IMR-90 (cell line): ENCODE measurements around the gene KIF1B. TPM values are rescaled to one million over a fixed set of nuclear protein-coding genes. Genes with fewer than 3 reads are reported as not detected.

Experiments
- ATAC-seq: fragments of 200-7000 bp; cut with Tn5 transposase; 2 replicates; pipeline ENCODE4 v1.9.1; 2020; ENCODE audit warnings: low read depth, mild to moderate bottlenecking, moderate library complexity
- BruUV-seq: library from RNA; stranded (reverse); fragments of 400-500 nt; replicated peaks from 2 replicates; lab custom pipeline; 2021; lab: Mats Ljungman, UMichigan
- CTCF ChIA-PET: fragments of 300-600 bp; formaldehyde crosslinking; extraction: SDS; loops from one replicate; lab custom pipeline; 2021; ENCODE audit warnings: antibody characterized with exemption; lab: Yijun Ruan, JAX
- POLR2A ChIA-PET: fragments of 300-600 bp; sonication (Branson Sonifier 250); formaldehyde crosslinking; loops from one replicate; lab custom pipeline; 2022; ENCODE audit warnings: antibody characterized with exemption; ENCODE audit not compliant: unreplicated experiment; lab: Charles Lee
- DNase-seq: peaks from one replicate; pipeline ENCODE4 v3.0.0; 2013
- H2AFZ ChIP-seq: replicated peaks from 2 replicates; pipeline ENCODE3; 2013; ENCODE audit warnings: low read length, mild to moderate bottlenecking; ENCODE audit not compliant: poor library complexity
- H2AK5ac ChIP-seq: 2 replicates; pipeline ENCODE4 v1.6.1; 2013; ENCODE audit warnings: low read depth, low read length, inconsistent platforms
- H2AK9ac ChIP-seq: replicated peaks from 2 replicates; pipeline ENCODE3; 2013; ENCODE audit warnings: mild to moderate bottlenecking, low read depth, low read length, moderate library complexity; ENCODE audit not compliant: poor library complexity
- H2BK120ac ChIP-seq: 2 replicates; pipeline ENCODE4 v1.6.1; 2013; ENCODE audit warnings: low read depth, low read length, inconsistent platforms
- H2BK15ac ChIP-seq: 3 replicates; pipeline ENCODE4 v1.6.1; 2013; ENCODE audit warnings: low read depth, low read length, inconsistent platforms
- H2BK20ac ChIP-seq: 2 replicates; pipeline ENCODE4 v1.6.1; 2013; ENCODE audit warnings: low read depth, mild to moderate bottlenecking, inconsistent platforms, low read length, moderate library complexity
- H2BK5ac ChIP-seq: 2 replicates; pipeline ENCODE4 v1.6.1; 2013; ENCODE audit warnings: mild to moderate bottlenecking, low read depth, low read length, inconsistent platforms; ENCODE audit not compliant: poor library complexity, severe bottlenecking
- H3K14ac ChIP-seq: replicated peaks from 2 replicates; pipeline ENCODE4 v1.6.1; 2013; ENCODE audit warnings: low read depth, low read length, inconsistent platforms
- H3K18ac ChIP-seq: 2 replicates; pipeline ENCODE4 v1.6.1; 2013; ENCODE audit warnings: low read depth, low read length, control low read depth
- H3K23ac ChIP-seq: 2 replicates; pipeline ENCODE4 v1.6.1; 2013; ENCODE audit warnings: low read depth, low read length, inconsistent platforms
- H3K27ac ChIP-seq: 2 replicates; pipeline ENCODE4 v1.5.1; 2013; ENCODE audit warnings: mild to moderate bottlenecking, control low read depth, low read length; ENCODE audit not compliant: insufficient read depth
- H3K27me3 ChIP-seq: 2 replicates; pipeline ENCODE4 v1.6.1; 2013; ENCODE audit warnings: low read length; ENCODE audit not compliant: control insufficient read depth, insufficient read depth
- H3K36me3 ChIP-seq: 2 replicates; pipeline ENCODE4 v1.6.1; 2013; ENCODE audit warnings: low read length, mixed read lengths; ENCODE audit not compliant: control insufficient read depth, insufficient read depth
- H3K4ac ChIP-seq: 2 replicates; pipeline ENCODE4 v1.6.1; 2013; ENCODE audit warnings: low read depth, low read length, inconsistent platforms
- H3K4me1 ChIP-seq: 2 replicates; pipeline ENCODE4 v1.6.1; 2013; ENCODE audit warnings: low read length, mixed read lengths; ENCODE audit not compliant: control insufficient read depth, insufficient read depth
- H3K4me2 ChIP-seq: 2 replicates; pipeline ENCODE4 v1.6.1; 2013; ENCODE audit warnings: low read depth, mild to moderate bottlenecking, control low read depth, low read length, moderate library complexity
- H3K4me3 ChIP-seq: 2 replicates; pipeline ENCODE4 v1.5.1; 2013; ENCODE audit warnings: low read depth, mild to moderate bottlenecking, control low read depth, low read length, moderate library complexity; ENCODE audit not compliant: insufficient read depth
- H3K56ac ChIP-seq: 2 replicates; pipeline ENCODE4 v1.6.1; 2013; ENCODE audit warnings: low read length, inconsistent platforms; ENCODE audit not compliant: insufficient read depth; ENCODE audit errors: extremely low read depth
- H3K79me1 ChIP-seq, 2 experiments: 2 replicates each; pipeline ENCODE4 v1.6.1; 2013; ENCODE audit warnings: low read length in 2 of 2, inconsistent platforms in 1 of 2, low read depth in 1 of 2
- H3K9ac ChIP-seq: 2 replicates; pipeline ENCODE4 v1.6.1; 2013; ENCODE audit warnings: low read depth, low read length, control low read depth
- H3K9me1 ChIP-seq: 2 replicates; pipeline ENCODE4 v1.6.1; 2013; ENCODE audit warnings: low read length, inconsistent platforms; ENCODE audit not compliant: insufficient read depth
- H3K9me3 ChIP-seq: 2 replicates; pipeline ENCODE4 v1.6.1; 2013; ENCODE audit warnings: low read length; ENCODE audit not compliant: control insufficient read depth, insufficient read depth
- H4K20me1 ChIP-seq: 2 replicates; pipeline ENCODE4 v1.6.1; 2013; ENCODE audit warnings: low read length, inconsistent platforms; ENCODE audit not compliant: insufficient read depth
- H4K5ac ChIP-seq: 2 replicates; pipeline ENCODE4 v1.6.1; 2013; ENCODE audit warnings: mild to moderate bottlenecking, low read depth, low read length, control low read depth
- H4K8ac ChIP-seq, 2 experiments: 2 replicates each; pipeline ENCODE4 v1.6.1; 2013; ENCODE audit warnings: low read depth in 2 of 2, low read length in 2 of 2, control low read depth in 1 of 2, inconsistent platforms in 1 of 2
- H4K91ac ChIP-seq: 2 replicates; pipeline ENCODE4 v1.6.1; 2013; ENCODE audit warnings: low read depth, low read length, inconsistent platforms; ENCODE audit not compliant: insufficient read depth
- BHLHE40 ChIP-seq: fragments of 150-350 bp; IDR thresholded peaks from 2 replicates; pipeline ENCODE4 v1.6.1; 2016; ENCODE audit warnings: mild to moderate bottlenecking, low read depth, low read length
- CEBPB ChIP-seq: IDR thresholded peaks from 2 replicates; pipeline ENCODE4 v1.6.1; 2012; ENCODE audit warnings: low read depth, low read length, improper control_type of control experiment
- CHD1 ChIP-seq: IDR thresholded peaks from 2 replicates; pipeline ENCODE4 v1.6.1; 2012; ENCODE audit warnings: low read depth, low read length, improper control_type of control experiment
- ELK1 ChIP-seq: fragments of 150-350 bp; IDR thresholded peaks from 2 replicates; pipeline ENCODE4 v1.6.1; 2016; ENCODE audit warnings: low read depth, mild to moderate bottlenecking, low read length, moderate library complexity, borderline replicate concordance
- FOS ChIP-seq: fragments of 150-350 bp; IDR thresholded peaks from 2 replicates; pipeline ENCODE4 v1.6.1; 2016; ENCODE audit warnings: low read depth, low read length
- MAFK ChIP-seq: IDR thresholded peaks from 2 replicates; pipeline ENCODE4 v1.6.1; 2012; ENCODE audit warnings: low read depth, low read length, improper control_type of control experiment
- MAZ ChIP-seq: IDR thresholded peaks from 2 replicates; pipeline ENCODE4 v1.6.1; 2012; ENCODE audit warnings: low read depth, mild to moderate bottlenecking, low read length, improper control_type of control experiment, moderate library complexity, borderline replicate concordance
- MXI1 ChIP-seq: IDR thresholded peaks from 2 replicates; pipeline ENCODE4 v1.6.1; 2012; ENCODE audit warnings: low read depth, mild to moderate bottlenecking, low read length, moderate library complexity, borderline replicate concordance
- NFE2L2 ChIP-seq: fragments of 150-350 bp; IDR thresholded peaks from 2 replicates; pipeline ENCODE4 v1.6.1; 2016; ENCODE audit warnings: low read depth, mild to moderate bottlenecking, low read length
- POLR2A ChIP-seq: IDR thresholded peaks from 2 replicates; pipeline ENCODE4 v1.6.1; 2012; ENCODE audit warnings: mild to moderate bottlenecking, low read depth, low read length
- RAD21 ChIP-seq: IDR thresholded peaks from 2 replicates; pipeline ENCODE4 v1.6.1; 2012; ENCODE audit warnings: low read length, improper control_type of control experiment
- RCOR1 ChIP-seq: IDR thresholded peaks from 2 replicates; pipeline ENCODE4 v1.6.1; 2012; ENCODE audit warnings: mild to moderate bottlenecking, low read length, improper control_type of control experiment; ENCODE audit not compliant: insufficient replicate concordance
- RFX5 ChIP-seq: IDR thresholded peaks from 2 replicates; pipeline ENCODE4 v1.8.0; 2012; ENCODE audit warnings: low read depth, mild to moderate bottlenecking, low read length, moderate library complexity
- SMC3 ChIP-seq: fragments of 150-350 bp; IDR thresholded peaks from 2 replicates; pipeline ENCODE4 v1.6.1; 2016; ENCODE audit warnings: low read depth, mild to moderate bottlenecking, antibody characterized with exemption, low read length, moderate library complexity
- WGBS, 2 experiments: methylation state at CpG; one replicate each; pipeline versions ENCODE4 v1.1.5 to v1.1.7; 2013; ENCODE audit warnings: missing lambda C conversion rate in 2 of 2; ENCODE audit not compliant: insufficient read length in 1 of 2; ENCODE audit errors: extremely low coverage in 2 of 2; 5-methylcytosine and 5-hydroxymethylcytosine counted together
- dilution Hi-C: fragments of 300-500 bp; cut with HindIII; formaldehyde crosslinking; loops from one replicate; pipeline ENCODE4 v1.14.3; 2018; ENCODE audit warnings: low sequenced_read_pairs; ENCODE audit not compliant: unreplicated experiment
- in situ Hi-C: fragments of 300-500 bp; cut with MboI; formaldehyde crosslinking; loops from 3 replicates; pipeline ENCODE4 v1.14.3; 2019; ENCODE audit warnings: low sequenced_read_pairs, inconsistent platforms, mixed read lengths
- intact Hi-C: fragments of 100-400 bp; cut with micrococcal nuclease; formaldehyde crosslinking; loops from 2 replicates; pipeline ENCODE4 v1.10.0; 2022
- polyA plus RNA-seq, 3 experiments: library from polyadenylated mRNA; depleted of rRNA; stranded (reverse); fragments of >200 nt; gene quantifications; 2 replicates each; pipeline ENCODE4 v1.2.3, GENCODE V29; 2012; ENCODE audit warnings: low replicate concordance in 1 of 3
- total RNA-seq: library from RNA; depleted of rRNA; stranded (reverse); fragments of >200 nt; gene quantifications from 2 replicates; pipeline ENCODE4 v1.2.3, GENCODE V29; 2012
- TF ChIP-seq, protein P1 (sequence below): conservative IDR thresholded peaks from 2 replicates; pipeline ENCODE4 v1.5.1; 2012; ENCODE audit warnings: mild to moderate bottlenecking, low read depth, low read length, improper control_type of control experiment
- TF ChIP-seq, protein P2 (sequence below): fragments of 150-350 bp; IDR thresholded peaks from 2 replicates; pipeline ENCODE4 v1.6.1; 2017; ENCODE audit warnings: mild to moderate bottlenecking, antibody characterized with exemption, low read length, low read depth

KIF1B gene
- total and polyA plus RNA-seq, 2 of the 4 experiments (the other 2 are of a cell fraction) = 13.0 to 21.1 TPM

DNA sequence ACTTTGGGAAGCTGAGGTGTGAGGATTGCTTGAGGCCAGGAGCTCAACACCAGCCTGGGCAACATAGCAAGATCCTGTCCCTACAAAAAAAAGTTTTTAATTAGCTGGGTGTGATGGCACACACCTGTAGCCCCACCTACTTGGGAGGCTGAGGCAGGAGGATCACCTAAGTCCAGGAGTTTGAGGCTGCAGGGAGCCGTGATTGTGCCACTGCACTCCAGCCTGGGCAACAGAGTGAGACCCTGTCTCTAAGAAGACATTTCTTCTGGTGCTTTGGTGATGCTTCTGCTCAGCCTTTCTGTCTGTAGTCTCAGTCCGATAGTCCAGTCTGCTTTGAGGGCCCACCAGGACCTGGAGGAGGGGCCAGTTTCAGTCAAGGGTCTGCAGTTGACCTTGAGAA lies 196.8 kb downstream of the KIF1B start:
- H3K14ac ChIP-seq = no peak overlapping the region
- no peak overlapping the region for H4K91ac ChIP-seq
- no peak overlapping the region for H2AK5ac ChIP-seq
- peaks cover 2% of the 10 kb centered on the region; the same call in 1 of the 2 replicates for H3K4me1 ChIP-seq
- peaks cover 69% of the 10 kb centered on the region for H3K36me3 ChIP-seq
- BruUV-seq = no TSS peak
- 100% methylated on average over 1 of the region's 2 CpGs; no CpG with 5 or more reads in 1 of the 2 experiments for WGBS, 2 experiments
- H4K5ac ChIP-seq = no peak overlapping the region
- H3K56ac ChIP-seq = no peak overlapping the region
- no peak overlapping the region for H3K18ac ChIP-seq
- H3K27ac ChIP-seq = no peak overlapping the region
- H3K9me1 ChIP-seq = peaks cover 9% of the 10 kb centered on the region; the same call in 1 of the 2 replicates
- no peak overlapping the region for H3K4me3 ChIP-seq
- H3K9ac ChIP-seq = no peak overlapping the region
- no peak overlapping the region for H4K8ac ChIP-seq
- no peaks in the 10 kb centered on the region for H3K9me3 ChIP-seq
- H3K27me3 ChIP-seq = no peaks in the 10 kb centered on the region
- no peak overlapping the region for H2BK20ac ChIP-seq
- H2AFZ ChIP-seq = no peak overlapping the region
- no peak overlapping the region for H2AK9ac ChIP-seq
- no peak overlapping the region for H3K23ac ChIP-seq
- H3K4me2 ChIP-seq = no peak overlapping the region
- H3K4ac ChIP-seq = no peak overlapping the region
- ATAC-seq (no peak), DNase-seq (no peak)
- in situ Hi-C loops = no loop called here
- POLR2A ChIA-PET = no interaction called here
- peaks cover 14% of the 10 kb centered on the region for H4K20me1 ChIP-seq
- H2BK5ac ChIP-seq = no peak overlapping the region
- H3K79me1 ChIP-seq = peaks cover 7 to 28% of the 10 kb centered on the region in 2 experiments; a peak in 3 of 4 replicates
- TF ChIP-seq MXI1 (no peak), CHD1 (no peak), POLR2A (no peak), ELK1 (no peak), MAFK (no peak), NFE2L2 (no peak), BHLHE40 (no peak), MAZ (no peak), SMC3 (no peak), FOS (no peak), RFX5 (no peak), RCOR1 (no peak), RAD21 (no peak), CEBPB (no peak)
- TF ChIP-seq, protein P1, sequence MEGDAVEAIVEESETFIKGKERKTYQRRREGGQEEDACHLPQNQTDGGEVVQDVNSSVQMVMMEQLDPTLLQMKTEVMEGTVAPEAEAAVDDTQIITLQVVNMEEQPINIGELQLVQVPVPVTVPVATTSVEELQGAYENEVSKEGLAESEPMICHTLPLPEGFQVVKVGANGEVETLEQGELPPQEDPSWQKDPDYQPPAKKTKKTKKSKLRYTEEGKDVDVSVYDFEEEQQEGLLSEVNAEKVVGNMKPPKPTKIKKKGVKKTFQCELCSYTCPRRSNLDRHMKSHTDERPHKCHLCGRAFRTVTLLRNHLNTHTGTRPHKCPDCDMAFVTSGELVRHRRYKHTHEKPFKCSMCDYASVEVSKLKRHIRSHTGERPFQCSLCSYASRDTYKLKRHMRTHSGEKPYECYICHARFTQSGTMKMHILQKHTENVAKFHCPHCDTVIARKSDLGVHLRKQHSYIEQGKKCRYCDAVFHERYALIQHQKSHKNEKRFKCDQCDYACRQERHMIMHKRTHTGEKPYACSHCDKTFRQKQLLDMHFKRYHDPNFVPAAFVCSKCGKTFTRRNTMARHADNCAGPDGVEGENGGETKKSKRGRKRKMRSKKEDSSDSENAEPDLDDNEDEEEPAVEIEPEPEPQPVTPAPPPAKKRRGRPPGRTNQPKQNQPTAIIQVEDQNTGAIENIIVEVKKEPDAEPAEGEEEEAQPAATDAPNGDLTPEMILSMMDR = no peak
- TF ChIP-seq, protein P2, sequence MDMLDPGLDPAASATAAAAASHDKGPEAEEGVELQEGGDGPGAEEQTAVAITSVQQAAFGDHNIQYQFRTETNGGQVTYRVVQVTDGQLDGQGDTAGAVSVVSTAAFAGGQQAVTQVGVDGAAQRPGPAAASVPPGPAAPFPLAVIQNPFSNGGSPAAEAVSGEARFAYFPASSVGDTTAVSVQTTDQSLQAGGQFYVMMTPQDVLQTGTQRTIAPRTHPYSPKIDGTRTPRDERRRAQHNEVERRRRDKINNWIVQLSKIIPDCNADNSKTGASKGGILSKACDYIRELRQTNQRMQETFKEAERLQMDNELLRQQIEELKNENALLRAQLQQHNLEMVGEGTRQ = no peak
- intact Hi-C loops = no loop called here
- dilution Hi-C loops = no loop called here
- H2BK15ac ChIP-seq = no peak overlapping the region
- H2BK120ac ChIP-seq = no peak overlapping the region
- CTCF ChIA-PET = no interaction called here
